CD4-positive, alpha-beta T cell treated with Interferon gamma for 1 hour (primary cell): ENCODE measurements around the gene SMAD7.
"Not testable (repeated sequence)": the region's sequence is repeated elsewhere in the genome, so short reads cannot be mapped to it uniquely, and the experiment has no call there.

Experiments used
- DNase-seq: peaks from one replicate; pipeline ENCODE4 v3.0.0-alpha.2; 2020

SMAD7 gene

DNA sequence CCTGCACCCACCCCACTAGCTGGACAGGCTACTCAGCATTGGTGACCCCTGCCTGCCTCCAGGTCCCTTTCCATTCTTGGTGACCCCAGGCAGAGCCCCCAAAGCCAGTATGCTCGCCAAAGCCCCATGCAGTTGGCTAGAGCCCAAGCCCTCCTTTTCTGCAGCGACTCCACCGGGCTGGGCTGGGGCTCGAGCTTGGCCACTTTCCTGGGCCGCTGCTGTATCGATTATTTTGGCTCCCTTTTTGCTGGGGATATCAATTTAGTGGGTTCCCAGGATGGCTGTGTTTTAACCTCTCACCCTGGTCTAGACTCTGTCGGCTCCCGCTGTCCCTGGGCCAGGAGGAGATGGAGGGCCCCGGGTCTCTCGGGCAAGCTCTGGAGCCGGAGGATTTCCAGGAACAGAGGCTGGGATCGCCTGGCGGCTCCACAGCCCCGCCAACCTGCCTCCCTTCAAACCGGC lies 76.0 kb downstream of the SMAD7 start:
- no peak for DNase-seq

DNA sequence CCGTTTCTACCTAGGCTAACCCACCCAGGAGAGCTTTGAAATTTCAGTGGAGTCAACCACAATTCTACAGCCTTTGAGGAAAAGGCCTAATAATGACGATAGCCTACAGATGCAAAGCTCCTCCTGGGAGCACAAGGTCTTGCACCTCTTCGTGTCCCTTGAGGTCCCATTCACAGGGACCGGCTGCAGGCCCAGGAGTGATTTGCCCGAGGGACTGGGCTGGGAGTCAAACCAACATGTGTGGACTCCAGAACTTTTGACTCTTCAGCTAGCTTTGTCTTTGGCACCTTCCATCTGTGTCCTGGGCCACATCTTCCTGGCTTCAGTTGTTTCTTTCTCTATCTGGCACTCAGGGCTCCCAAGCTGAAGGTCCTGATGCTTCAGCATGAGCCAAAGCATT lies 76.5 kb downstream of the SMAD7 start:
- DNase-seq = no peak

DNA sequence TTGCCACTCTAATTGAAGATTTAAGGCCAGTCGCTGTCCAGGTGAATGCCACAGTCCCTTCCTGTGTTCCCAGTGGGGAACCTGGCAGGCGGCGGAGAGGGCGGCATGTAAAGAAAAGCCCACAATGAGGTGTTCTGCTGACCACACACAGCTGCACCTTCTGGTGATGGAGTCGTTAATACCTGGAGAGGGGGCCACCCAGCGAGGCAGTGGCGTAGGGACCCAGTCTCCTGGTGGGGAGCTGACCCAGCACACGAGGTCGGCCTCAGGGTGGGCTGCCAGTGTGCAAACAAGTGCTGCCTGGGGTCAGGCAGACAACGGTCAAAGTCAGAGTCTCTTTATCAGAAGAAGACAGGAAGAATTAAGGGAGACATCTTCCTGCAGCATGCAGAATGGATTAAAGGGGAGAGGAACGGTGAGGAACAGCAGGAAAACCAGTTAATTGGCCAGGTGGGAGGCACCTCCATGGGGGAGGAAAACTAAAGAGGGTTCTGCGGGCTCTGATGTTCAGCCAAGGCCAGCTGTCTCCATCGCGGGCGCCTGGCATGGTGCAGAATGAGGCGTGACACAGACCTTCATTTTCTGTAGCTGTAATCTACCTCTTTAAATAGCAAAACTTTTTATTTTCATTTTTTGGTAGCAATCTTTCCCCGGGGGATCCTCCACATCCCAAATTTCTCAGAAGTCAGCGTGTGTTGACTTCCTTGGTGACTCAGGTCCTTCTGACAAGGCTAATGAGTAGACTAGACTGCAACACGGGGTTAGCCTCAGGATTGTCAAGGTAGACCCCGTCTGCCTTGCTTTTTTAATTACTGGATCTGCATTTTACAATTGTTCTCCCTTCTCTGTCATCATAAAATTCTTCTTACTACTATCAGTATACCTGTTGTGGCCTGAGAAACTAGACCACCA lies 78.3 kb downstream of the SMAD7 start:
- DNase-seq = no peak

DNA sequence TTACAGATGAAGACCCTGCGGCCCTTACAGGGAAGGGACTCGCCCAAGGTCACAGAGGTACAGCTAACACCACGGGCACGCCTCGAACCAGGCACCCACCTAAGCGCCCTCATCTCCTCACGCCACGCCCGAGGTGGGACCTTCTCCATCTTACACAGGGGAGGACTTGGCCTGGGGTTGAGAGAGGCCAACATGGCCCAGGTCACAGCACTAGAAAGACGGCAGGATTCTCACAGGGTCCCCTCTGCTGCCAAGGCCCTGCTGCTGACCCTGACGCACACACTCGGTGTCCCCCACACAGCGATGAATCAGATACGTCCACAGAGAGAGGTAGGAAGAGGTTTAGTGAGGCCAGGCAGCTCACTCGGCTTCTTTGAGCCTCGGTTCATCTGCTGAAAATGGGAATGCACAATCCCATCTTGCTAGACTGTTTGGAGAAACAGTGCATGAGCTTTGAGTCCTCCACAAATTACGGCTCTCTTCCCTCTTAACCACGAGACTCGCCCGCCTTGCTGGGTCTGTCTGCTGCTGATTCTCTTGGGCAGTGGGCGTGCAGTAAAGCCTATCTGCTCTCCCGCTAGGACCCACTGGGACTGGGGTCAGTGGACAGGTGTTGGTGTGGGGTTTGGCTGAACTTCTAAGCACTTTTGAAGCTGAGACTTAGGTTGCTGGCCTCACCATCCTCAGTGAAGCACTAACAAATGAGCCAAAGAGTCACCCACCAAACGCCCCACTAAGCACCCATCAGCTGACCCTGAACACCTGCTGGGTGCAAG lies 79.2 kb downstream of the SMAD7 start:
- no peak for DNase-seq

DNA sequence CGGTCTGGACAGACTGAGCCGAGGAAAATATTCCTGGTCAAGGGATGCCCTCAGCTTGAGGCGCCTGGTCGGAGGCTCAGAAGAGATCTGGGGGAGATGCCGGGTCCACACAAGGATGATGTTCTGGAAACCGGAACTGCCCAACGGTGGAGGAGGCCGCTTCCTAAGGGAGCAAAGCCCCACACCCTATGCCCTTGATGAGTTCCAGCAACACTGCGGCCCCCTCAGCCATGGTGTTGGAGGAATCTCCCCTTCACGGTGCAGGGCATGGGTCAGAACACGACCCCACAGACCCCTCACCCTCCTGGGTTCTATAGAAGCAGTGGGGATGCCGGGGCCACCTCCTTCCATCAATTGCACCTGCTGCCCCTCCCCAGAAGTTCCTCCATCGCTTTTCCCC lies 79.8 kb downstream of the SMAD7 start:
- not testable (repeated sequence) for DNase-seq
